HEK293 (cell line): Measurements from ENCODE around the gene BIK.
A peak's percentile ranks its signal among the peaks of the same experiment; 100 is the strongest.
"Not testable (repeated sequence)": the region's sequence is repeated elsewhere in the genome, so short reads cannot be mapped to it uniquely, and the experiment has no call there.

ENCODE experiments used
- CTCF ChIA-PET: fragments of 350-600 bp; formaldehyde crosslinking; extraction: SDS; loops from one replicate; lab custom pipeline; 2021; ENCODE audit warnings: antibody characterized with exemption; lab: Yijun Ruan, JAX
- POLR2A ChIA-PET: fragments of 300-600 bp; formaldehyde crosslinking; extraction: SDS; loops from one replicate; lab custom pipeline; 2020; ENCODE audit warnings: antibody characterized with exemption, inconsistent platforms; lab: Yijun Ruan, JAX
- H3K27ac ChIP-seq: fragments of 200-500 bp; sonication (Bioruptor generic); 2 replicates; pipeline ENCODE4 v1.5.1; 2014; ENCODE audit warnings: low read depth, low read length, control low read depth, inconsistent platforms; ENCODE audit errors: extremely low read depth
- H3K36me3 ChIP-seq, 2 experiments: fragments of 200-500 bp in 1 of 2; sonication (Bioruptor generic) in 1 of 2; 1 replicate in 1 of 2; 2 replicates in 1 of 2; pipeline ENCODE4 v1.5.1; 2014 to 2017; ENCODE audit warnings: inconsistent platforms in 2 of 2, low read length in 2 of 2; ENCODE audit not compliant: control insufficient read depth in 2 of 2, insufficient read depth in 1 of 2
- H3K4me1 ChIP-seq: fragments of 200-500 bp; sonication (Bioruptor generic); 2 replicates; pipeline ENCODE4 v1.5.1; 2014; ENCODE audit warnings: mild to moderate bottlenecking, low read length, inconsistent platforms; ENCODE audit not compliant: control insufficient read depth, insufficient read depth
- H3K4me3 ChIP-seq: 2 replicates; pipeline ENCODE4 v1.5.1; 2011; ENCODE audit warnings: low read depth, mild to moderate bottlenecking, control low read depth, low read length, moderate library complexity
- H3K9me3 ChIP-seq: fragments of 200-500 bp; sonication (Bioruptor generic); 2 replicates; pipeline ENCODE4 v1.5.1; 2014; ENCODE audit warnings: low read depth, low read length, inconsistent platforms; ENCODE audit not compliant: control insufficient read depth, insufficient read depth
- KLF10 ChIP-seq: fragments of 450-650 bp; IDR thresholded peaks from 2 replicates; pipeline ENCODE4 v1.5.1; 2018; ENCODE audit warnings: missing biosample characterization, mild to moderate bottlenecking, missing genetic modification characterization
- KLF17 ChIP-seq: fragments of 450-650 bp; formaldehyde crosslinking; IDR thresholded peaks from 2 replicates; pipeline ENCODE4 v1.5.1; 2016; ENCODE audit warnings: missing biosample characterization, missing genetic modification characterization
- KLF8 ChIP-seq: fragments of 450-650 bp; formaldehyde crosslinking; IDR thresholded peaks from 2 replicates; pipeline ENCODE4 v1.5.1; 2016; ENCODE audit warnings: missing biosample characterization, missing genetic modification characterization
- OSR2 ChIP-seq: fragments of 450-650 bp; formaldehyde crosslinking; IDR thresholded peaks from 2 replicates; pipeline ENCODE4 v1.5.1; 2016; ENCODE audit warnings: missing biosample characterization, missing genetic modification characterization
- PATZ1 ChIP-seq: fragments of 450-650 bp; formaldehyde crosslinking; IDR thresholded peaks from 2 replicates; pipeline ENCODE4 v1.5.1; 2016; ENCODE audit warnings: missing biosample characterization, missing genetic modification characterization
- PRDM1 ChIP-seq: fragments of 450-650 bp; formaldehyde crosslinking; IDR thresholded peaks from 2 replicates; pipeline ENCODE4; 2016; ENCODE audit warnings: missing biosample characterization, missing genetic modification characterization
- SP7 ChIP-seq: fragments of 450-650 bp; formaldehyde crosslinking; IDR thresholded peaks from 2 replicates; pipeline ENCODE4 v1.5.1; 2016; ENCODE audit warnings: missing biosample characterization, missing genetic modification characterization
- TCF7L2 ChIP-seq: IDR thresholded peaks from 2 replicates; pipeline ENCODE4 v1.6.1; 2011; ENCODE audit warnings: low read depth, mild to moderate bottlenecking, inconsistent platforms, low read length, moderate library complexity, borderline replicate concordance
- TSHZ1 ChIP-seq: fragments of 450-650 bp; formaldehyde crosslinking; IDR thresholded peaks from 2 replicates; pipeline ENCODE4 v1.5.1; 2016; ENCODE audit warnings: missing biosample characterization, missing genetic modification characterization, borderline replicate concordance
- WT1 ChIP-seq: fragments of 450-650 bp; formaldehyde crosslinking; IDR thresholded peaks from 2 replicates; pipeline ENCODE4 v1.5.1; 2016; ENCODE audit warnings: missing biosample characterization, missing genetic modification characterization
- ZBTB8A ChIP-seq: fragments of 450-650 bp; formaldehyde crosslinking; IDR thresholded peaks from 2 replicates; pipeline ENCODE4 v1.5.1; 2016; ENCODE audit warnings: missing biosample characterization, missing genetic modification characterization
- ZEB2 ChIP-seq: fragments of 450-650 bp; formaldehyde crosslinking; IDR thresholded peaks from 2 replicates; pipeline ENCODE4 v1.5.1; 2016; ENCODE audit warnings: missing biosample characterization, missing genetic modification characterization
- ZFP69B ChIP-seq: fragments of 450-650 bp; formaldehyde crosslinking; IDR thresholded peaks from 2 replicates; pipeline ENCODE4 v1.5.1; 2016; ENCODE audit warnings: missing biosample characterization, missing genetic modification characterization
- ZNF366 ChIP-seq: fragments of 450-650 bp; formaldehyde crosslinking; conservative IDR thresholded peaks from 2 replicates; pipeline ENCODE4 v1.5.1; 2016; ENCODE audit warnings: missing biosample characterization, missing genetic modification characterization
- ZNF394 ChIP-seq: fragments of 450-650 bp; formaldehyde crosslinking; IDR thresholded peaks from 2 replicates; pipeline ENCODE4 v1.5.1; 2016; ENCODE audit warnings: missing biosample characterization, missing genetic modification characterization, mild to moderate bottlenecking, moderate library complexity, borderline replicate concordance
- ZNF629 ChIP-seq: fragments of 450-650 bp; formaldehyde crosslinking; IDR thresholded peaks from 2 replicates; pipeline ENCODE4 v1.5.1; 2017; ENCODE audit warnings: missing biosample characterization, missing genetic modification characterization
- ZNF664 ChIP-seq: fragments of 450-650 bp; formaldehyde crosslinking; IDR thresholded peaks from 2 replicates; pipeline ENCODE4 v1.5.1; 2016; ENCODE audit warnings: missing biosample characterization, missing genetic modification characterization

BIK gene

GRCh38 chr22:43104056-43104625, 6.4 kb upstream of the BIK start:
- POLR2A ChIA-PET, H3K4me3 ChIP-seq, H3K9me3 ChIP-seq, H3K4me1 ChIP-seq, H3K36me3 ChIP-seq, H3K27ac ChIP-seq: not testable (repeated sequence)
- TF ChIP-seq SP7 (tag by site-specific recombination), result 0 out of 2 replicates have a peak, but pooled peaks have one; percentile 48
- 0 out of 2 replicates have a peak, but pooled peaks have one; percentile 16 for TF ChIP-seq KLF8
- 0 out of 2 replicates have a peak, but pooled peaks have one; percentile 20 for TF ChIP-seq ZNF394 (tag by site-specific recombination)
- TF ChIP-seq KLF17 (tag by site-specific recombination), result peak; percentile 32; the same call in 1 of the 2 replicates
- TF ChIP-seq WT1 (tag by site-specific recombination), result peak; percentile 47
- TF ChIP-seq TSHZ1 (tag by site-specific recombination), result peak; percentile 71; the same call in 1 of the 2 replicates
- TF ChIP-seq PATZ1 (tag by site-specific recombination), result 0 out of 2 replicates have a peak, but pooled peaks have one; percentile 43
- 0 out of 2 replicates have a peak, but pooled peaks have one; percentile 32 for TF ChIP-seq OSR2
- 0 out of 2 replicates have a peak, but pooled peaks have one; percentile 30 for TF ChIP-seq ZEB2 (tag by site-specific recombination)
- TF ChIP-seq ZFP69B (tag by site-specific recombination), result 0 out of 2 replicates have a peak, but pooled peaks have one; percentile 48
- 0 out of 2 replicates have a peak, but pooled peaks have one; percentile 22 for TF ChIP-seq ZNF366 (tag by site-specific recombination)
- TF ChIP-seq KLF10, result 0 out of 2 replicates have a peak, but pooled peaks have one; percentile 33
- TF ChIP-seq TCF7L2, result peak; percentile 95
- TF ChIP-seq ZBTB8A (tag by site-specific recombination), result peak; percentile 76
- TF ChIP-seq PRDM1 (tag by site-specific recombination), result peak; percentile 37; the same call in 1 of the 2 replicates
- TF ChIP-seq ZNF629 (tag by site-specific recombination), result 0 out of 2 replicates have a peak, but pooled peaks have one; percentile 40
- CTCF ChIA-PET, result interaction anchor here (0.6 kb wide), 2 partner anchors 16 to 20 kb away, joined by 3 read pairs; no protein-coding TSS in a partner anchor

- TF ChIP-seq ZNF664 (tag by site-specific recombination), result peak; percentile 95
- ChIA-PET CTCF (interaction anchor here (0.6 to 0.9 kb wide), 2 partner anchors 19 to 44 kb away, joined by 3 to 4 read pairs; no protein-coding TSS in a partner anchor), POLR2A (interaction anchor here (0.9 kb wide), 1 partner anchor 22 kb away, joined by 3 read pairs; no protein-coding TSS in a partner anchor)
- not testable (repeated sequence) for H3K4me1 ChIP-seq, H3K27ac ChIP-seq, H3K36me3 ChIP-seq, H3K4me3 ChIP-seq, H3K9me3 ChIP-seq
Measured at GRCh38 chr22:43104950-43105349, 5.6 kb upstream of the BIK start.
